Panc1 (cell line): ENCODE data around the gene STK39.

Experiments used
- CTCF ChIP-seq: fragments of 450-650 bp; IDR thresholded peaks from 2 replicates; pipeline ENCODE4 v1.5.1; 2017; ENCODE audit warnings: mild to moderate bottlenecking
- POLR2AphosphoS5 ChIP-seq: IDR thresholded peaks from 2 replicates; pipeline ENCODE4 v1.6.1; 2012; ENCODE audit warnings: mild to moderate bottlenecking, low read depth, low read length, moderate library complexity

- TF ChIP-seq CTCF (no peak), POLR2AphosphoS5 (no peak)
These were observed 237.5 kb downstream of the STK39 start for GRCh38 chr2:168009900-168010299.
